Measurements from ENCODE around the gene KLF4.

DNA sequence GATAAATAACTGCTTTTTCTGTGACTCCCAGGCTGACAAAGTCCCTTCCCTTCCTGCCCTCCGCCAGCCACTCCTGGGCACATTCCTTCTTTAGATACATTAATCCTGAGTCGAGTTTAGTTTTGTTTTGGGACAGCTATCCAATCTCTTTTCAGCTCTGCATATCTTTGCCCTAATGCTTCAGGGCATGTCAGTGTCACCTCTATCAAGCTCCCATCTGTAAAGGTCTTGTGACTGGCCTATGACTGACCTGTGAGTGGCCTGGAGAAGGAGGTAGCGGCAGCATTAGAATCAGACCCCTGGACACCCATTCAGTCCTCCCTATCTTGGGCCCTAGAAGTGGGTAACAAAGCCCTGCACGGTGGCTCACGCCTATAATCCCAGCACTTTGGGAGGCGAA is 34.0 kb upstream of the KLF4 start:
- TF ChIP-seq, protein P1, sequence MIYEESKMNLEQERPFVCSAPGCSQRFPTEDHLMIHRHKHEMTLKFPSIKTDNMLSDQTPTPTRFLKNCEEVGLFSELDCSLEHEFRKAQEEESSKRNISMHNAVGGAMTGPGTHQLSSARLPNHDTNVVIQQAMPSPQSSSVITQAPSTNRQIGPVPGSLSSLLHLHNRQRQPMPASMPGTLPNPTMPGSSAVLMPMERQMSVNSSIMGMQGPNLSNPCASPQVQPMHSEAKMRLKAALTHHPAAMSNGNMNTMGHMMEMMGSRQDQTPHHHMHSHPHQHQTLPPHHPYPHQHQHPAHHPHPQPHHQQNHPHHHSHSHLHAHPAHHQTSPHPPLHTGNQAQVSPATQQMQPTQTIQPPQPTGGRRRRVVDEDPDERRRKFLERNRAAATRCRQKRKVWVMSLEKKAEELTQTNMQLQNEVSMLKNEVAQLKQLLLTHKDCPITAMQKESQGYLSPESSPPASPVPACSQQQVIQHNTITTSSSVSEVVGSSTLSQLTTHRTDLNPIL (CRISPR knock-in tag; IDR thresholded peaks at IDR 0.05; ENCODE audit: low read depth): no peak
- TF ChIP-seq ZFP30 (CRISPR knock-in tag; IDR thresholded peaks at IDR 0.05) (no peak), ARNTL (CRISPR knock-in tag; IDR thresholded peaks at IDR 0.05; ENCODE audit: borderline replicate concordance, low read depth) (no peak), ZFP3 (CRISPR knock-in tag; IDR thresholded peaks at IDR 0.05) (no peak), ZNF70 (CRISPR knock-in tag; IDR thresholded peaks at IDR 0.05) (no peak), ESRRG (CRISPR knock-in tag; IDR thresholded peaks at IDR 0.05) (no peak), ZC3H10 (CRISPR knock-in tag; IDR thresholded peaks at IDR 0.05) (no peak), ZNF565 (CRISPR knock-in tag; conservative IDR thresholded peaks at IDR 0.05; ENCODE audit: low read depth) (no peak), CSDC2 (CRISPR knock-in tag; IDR thresholded peaks at IDR 0.05) (no peak), RARB (CRISPR knock-in tag; IDR thresholded peaks at IDR 0.05) (no peak)

Measured in SK-N-SH treated with all-trans-retinoic acid at 6 μM for 48 hours (cell line).